IPS-18c (cell line): Measurements from ENCODE around the gene TMCC1.
"Not testable (repeated sequence)": the region's sequence is repeated elsewhere in the genome, so short reads cannot be mapped to it uniquely, and the experiment has no call there.

Experiments
- H3K4me3 ChIP-seq: 2 replicates; pipeline ENCODE4 v1.7.0; 2013; ENCODE audit warnings: low read depth, mild to moderate bottlenecking, low read length, moderate library complexity; ENCODE audit not compliant: insufficient read depth
- H3K9me3 ChIP-seq: one replicate; pipeline ENCODE4 v1.6.1; 2013; ENCODE audit warnings: mild to moderate bottlenecking, low read length, moderate library complexity; ENCODE audit not compliant: control insufficient read depth, insufficient read depth

Gene TMCC1

GRCh38 chr3:129658110-129658843 is 235.2 kb downstream of the TMCC1 start:
- Histone ChIP-seq H3K4me3 (0 out of 2 replicates have a peak overlapping the region, but pooled peaks have one; percentile 0), H3K9me3 (no peaks in the 10 kb centered on the region)

- no peak overlapping the region for H3K4me3 ChIP-seq
- no peaks in the 10 kb centered on the region for H3K9me3 ChIP-seq
These were observed 236.1 kb downstream of the TMCC1 start for GRCh38 chr3:129657261-129658046.

GRCh38 chr3:129656659-129657247 is 236.8 kb downstream of the TMCC1 start:
- Histone ChIP-seq H3K4me3 (no peak overlapping the region), H3K9me3 (no peaks in the 10 kb centered on the region)

- Histone ChIP-seq H3K9me3 (no peaks in the 10 kb centered on the region), H3K4me3 (no peak overlapping the region)
These were observed 238.2 kb downstream of the TMCC1 start for GRCh38 chr3:129655291-129655700.

GRCh38 chr3:129654131-129654530 is 239.4 kb downstream of the TMCC1 start:
- no peaks in the 10 kb centered on the region for H3K9me3 ChIP-seq
- no peak overlapping the region for H3K4me3 ChIP-seq

GRCh38 chr3:129653019-129653418 is 240.5 kb downstream of the TMCC1 start:
- Histone ChIP-seq H3K9me3 (no peaks in the 10 kb centered on the region), H3K4me3 (no peak overlapping the region)

- no peak overlapping the region for H3K4me3 ChIP-seq
These were observed 241.9 kb downstream of the TMCC1 start for GRCh38 chr3:129651435-129652202.

GRCh38 chr3:129650256-129650872 is 243.1 kb downstream of the TMCC1 start:
- H3K9me3 ChIP-seq = no peaks in the 10 kb centered on the region

More at GRCh38 chr3:129651435-129652202, 241.9 kb downstream of the TMCC1 start:
- H3K9me3 ChIP-seq = no peaks in the 10 kb centered on the region

GRCh38 chr3:129648391-129648790 is 245.1 kb downstream of the TMCC1 start:
- Histone ChIP-seq H3K9me3 (no peaks in the 10 kb centered on the region), H3K4me3 (no peak overlapping the region)

More at GRCh38 chr3:129650256-129650872, 243.1 kb downstream of the TMCC1 start:
- H3K4me3 ChIP-seq = no peak overlapping the region

GRCh38 chr3:129645286-129645685 is 248.2 kb downstream of the TMCC1 start:
- Histone ChIP-seq H3K9me3 (no peaks in the 10 kb centered on the region), H3K4me3 (no peak overlapping the region)

- Histone ChIP-seq H3K4me3 (no peak overlapping the region), H3K9me3 (no peaks in the 10 kb centered on the region)
These were observed 248.7 kb downstream of the TMCC1 start for GRCh38 chr3:129644836-129645235.

- not testable (repeated sequence) for H3K9me3 ChIP-seq, H3K4me3 ChIP-seq
These were observed 251.8 kb downstream of the TMCC1 start for GRCh38 chr3:129641567-129642260.

GRCh38 chr3:129640985-129641384 is 252.5 kb downstream of the TMCC1 start:
- not testable (repeated sequence) for H3K9me3 ChIP-seq, H3K4me3 ChIP-seq

- no peak overlapping the region for H3K4me3 ChIP-seq
- no peaks in the 10 kb centered on the region for H3K9me3 ChIP-seq
These were observed 255.0 kb downstream of the TMCC1 start for GRCh38 chr3:129638481-129638880.

GRCh38 chr3:129636082-129636481 is 257.4 kb downstream of the TMCC1 start:
- Histone ChIP-seq H3K9me3 (no peaks in the 10 kb centered on the region), H3K4me3 (no peak overlapping the region)

GRCh38 chr3:129635656-129636055 is 257.9 kb downstream of the TMCC1 start:
- H3K4me3 ChIP-seq = no peak overlapping the region
- no peaks in the 10 kb centered on the region for H3K9me3 ChIP-seq
